Measurements from ENCODE around the gene SIGLEC10.

Gene SIGLEC10

GRCh38 chr19:51386882-51387520, 30.4 kb downstream of the SIGLEC10 start:
- ChIA-PET CTCF (no interaction called here), POLR2A (ENCODE audit: low non-redundant PET) (no interaction called here)
- H3K27ac ChIP-seq = no peak overlapping the region
- no peak for DNase-seq (ENCODE audit: low spot score)
- TF ChIP-seq, protein P1, sequence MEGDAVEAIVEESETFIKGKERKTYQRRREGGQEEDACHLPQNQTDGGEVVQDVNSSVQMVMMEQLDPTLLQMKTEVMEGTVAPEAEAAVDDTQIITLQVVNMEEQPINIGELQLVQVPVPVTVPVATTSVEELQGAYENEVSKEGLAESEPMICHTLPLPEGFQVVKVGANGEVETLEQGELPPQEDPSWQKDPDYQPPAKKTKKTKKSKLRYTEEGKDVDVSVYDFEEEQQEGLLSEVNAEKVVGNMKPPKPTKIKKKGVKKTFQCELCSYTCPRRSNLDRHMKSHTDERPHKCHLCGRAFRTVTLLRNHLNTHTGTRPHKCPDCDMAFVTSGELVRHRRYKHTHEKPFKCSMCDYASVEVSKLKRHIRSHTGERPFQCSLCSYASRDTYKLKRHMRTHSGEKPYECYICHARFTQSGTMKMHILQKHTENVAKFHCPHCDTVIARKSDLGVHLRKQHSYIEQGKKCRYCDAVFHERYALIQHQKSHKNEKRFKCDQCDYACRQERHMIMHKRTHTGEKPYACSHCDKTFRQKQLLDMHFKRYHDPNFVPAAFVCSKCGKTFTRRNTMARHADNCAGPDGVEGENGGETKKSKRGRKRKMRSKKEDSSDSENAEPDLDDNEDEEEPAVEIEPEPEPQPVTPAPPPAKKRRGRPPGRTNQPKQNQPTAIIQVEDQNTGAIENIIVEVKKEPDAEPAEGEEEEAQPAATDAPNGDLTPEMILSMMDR (conservative IDR thresholded peaks at IDR 0.05; ENCODE audit: low read depth) = no peak

DNA sequence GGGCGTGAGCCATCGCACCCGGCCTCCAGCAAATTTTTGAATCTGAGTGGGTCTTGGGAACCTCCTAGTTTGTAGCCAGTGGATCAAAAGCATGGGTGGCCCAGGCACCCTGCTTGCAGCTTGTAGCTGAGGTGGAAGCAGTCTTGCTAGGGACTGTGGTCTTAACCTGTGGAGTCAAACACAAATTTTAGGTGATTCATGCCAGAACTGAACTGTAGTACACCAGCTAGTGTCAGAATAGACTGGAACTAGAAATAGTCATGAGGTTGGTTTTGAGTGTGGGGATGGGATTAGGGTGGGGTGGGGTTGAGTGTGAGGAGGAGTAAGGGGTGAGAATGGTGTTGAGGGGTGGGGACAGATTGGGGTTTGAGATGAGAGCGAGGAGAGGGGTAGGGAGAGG, 35.4 kb downstream of the SIGLEC10 start:
- ChIA-PET CTCF (no interaction called here), POLR2A (ENCODE audit: low non-redundant PET) (no interaction called here)

GRCh38 chr19:51380379-51380778, 37.1 kb downstream of the SIGLEC10 start:
- no peak for DNase-seq (ENCODE audit: low spot score)
- TF ChIP-seq, protein P1 (conservative IDR thresholded peaks at IDR 0.05; ENCODE audit: low read depth) = no peak
- POLR2A ChIA-PET (ENCODE audit: low non-redundant PET) = no interaction called here
- H3K27ac ChIP-seq = no peak overlapping the region
- CTCF ChIA-PET = no interaction called here

More for the DNA sequence above, 35.4 kb downstream of the SIGLEC10 start:
- TF ChIP-seq, protein P1 (conservative IDR thresholded peaks at IDR 0.05; ENCODE audit: low read depth) = no peak
- no peak overlapping the region for H3K27ac ChIP-seq
- DNase-seq (ENCODE audit: low spot score) = no peak

GRCh38 chr19:51377422-51377821, 40.0 kb downstream of the SIGLEC10 start:
- no peak for DNase-seq (ENCODE audit: low spot score)
- ChIA-PET CTCF (interaction anchor here (0.9 kb wide), 1 partner anchor 44 kb away, joined by 3 read pairs; no protein-coding TSS in a partner anchor), POLR2A (ENCODE audit: low non-redundant PET) (no interaction called here)
- no peak overlapping the region for H3K27ac ChIP-seq
- TF ChIP-seq, protein P1 (conservative IDR thresholded peaks at IDR 0.05; ENCODE audit: low read depth) = no peak

DNA sequence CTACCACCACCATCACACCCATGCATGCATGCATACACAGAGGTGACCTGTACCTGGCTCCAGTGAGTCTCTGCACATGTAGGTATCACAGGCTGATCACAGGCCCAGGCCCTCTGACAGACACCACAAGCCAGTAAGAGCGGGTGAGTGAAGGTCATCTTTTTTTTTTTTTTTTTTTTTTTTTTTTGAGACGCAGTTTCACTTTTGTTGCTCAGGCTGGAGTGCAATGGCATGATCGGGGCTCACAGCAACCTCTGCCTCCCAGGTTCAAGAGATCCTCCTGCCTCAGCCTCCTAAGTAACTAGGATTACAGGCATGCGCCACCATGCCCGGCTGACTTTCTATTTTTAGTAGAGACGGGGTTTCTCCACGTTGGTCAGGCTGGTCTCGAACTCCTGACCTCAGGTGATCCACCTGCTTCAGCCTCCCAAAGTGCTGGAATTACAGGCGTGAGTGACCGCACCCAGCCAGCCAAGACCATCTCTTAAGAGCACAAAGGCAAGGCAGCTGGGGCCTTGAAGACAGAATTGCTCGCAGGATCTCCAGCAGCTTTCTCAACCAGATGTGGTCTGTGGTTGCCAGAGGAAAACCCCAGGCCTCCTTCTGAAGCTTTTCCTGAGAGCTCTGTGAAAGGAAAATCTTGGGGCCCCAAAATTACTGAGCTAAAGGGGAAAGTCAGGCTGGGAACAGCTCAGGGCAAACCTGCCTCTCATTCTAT, 41.8 kb downstream of the SIGLEC10 start:
- POLR2A ChIA-PET (ENCODE audit: low non-redundant PET) = interaction anchor here (0.6 kb wide), 1 partner anchor 404 kb away, joined by 3 read pairs; no protein-coding TSS in a partner anchor
- no peak for DNase-seq (ENCODE audit: low spot score)
- CTCF ChIA-PET = interaction anchor here (0.9 kb wide), 1 partner anchor 22 kb away, joined by 5 read pairs; no protein-coding TSS in a partner anchor

More for the DNA sequence above, 41.8 kb downstream of the SIGLEC10 start:
- H3K27ac ChIP-seq = no peak overlapping the region
- TF ChIP-seq, protein P1 (conservative IDR thresholded peaks at IDR 0.05; ENCODE audit: low read depth) = no peak
